Renal cortex interstitium (tissue), 11 donors: ENCODE results near the gene C5orf24. TPM values are rescaled to one million over a fixed set of nuclear protein-coding genes. Genes with fewer than 3 reads are reported as not detected.
"Not testable (repeated sequence)": the region's sequence is repeated elsewhere in the genome, so short reads cannot be mapped to it uniquely, and the experiment has no call there.

Source experiments
- DNase-seq, 11 donors: peaks; one replicate each; pipeline ENCODE4 v3.0.0-alpha.2; 2013; ENCODE audit warnings: low read depth in 9 of 11, low spot score in 4 of 11; ENCODE audit errors: extremely low read depth in 1 of 11
- polyA plus RNA-seq, 3 donors: library from polyadenylated mRNA; unstranded; fragments of 120-200 nt; gene quantifications; one replicate each; pipeline ENCODE4 v1.2.1, GENCODE V29; 2013; ENCODE audit not compliant: insufficient read length in 3 of 3

Gene C5orf24
- polyA plus RNA-seq, 3 donors = 90.8 to 112 (median 108) TPM

- DNase-seq = no peak
Observed at GRCh38 chr5:134844252-134844651, 1.5 kb upstream of the C5orf24 start.

- peak in 2 of 11 donors; percentile 84 to 87 for DNase-seq
Observed at GRCh38 chr5:134845335-134845851, 375 bp upstream of the C5orf24 start.

- peak in 3 of 11 donors; percentile 4 to 25 (median 13) for DNase-seq
Observed at GRCh38 chr5:134846641-134846960, 833 bp downstream of the C5orf24 start.

GRCh38 chr5:134849434-134849933, 3.7 kb downstream of the C5orf24 start:
- peak in 1 of 11 donors; percentile 17 for DNase-seq

GRCh38 chr5:134851307-134851923, 5.6 kb downstream of the C5orf24 start:
- DNase-seq = peak in 1 of 11 donors; percentile 6

- DNase-seq = not testable (repeated sequence)
Observed at GRCh38 chr5:134856465-134856864, 10.7 kb downstream of the C5orf24 start.

GRCh38 chr5:134857401-134857800, 11.6 kb downstream of the C5orf24 start:
- DNase-seq = no peak

- no peak for DNase-seq
Observed at GRCh38 chr5:134864707-134865106, 18.9 kb downstream of the C5orf24 start.

GRCh38 chr5:134873494-134873893, 27.7 kb downstream of the C5orf24 start:
- peak in 1 of 11 donors; percentile 5 for DNase-seq

- DNase-seq = peak; percentile 68 to 86 (median 81)
Observed at GRCh38 chr5:134873987-134874830, 28.4 kb downstream of the C5orf24 start, which contains the start of gene TXNDC15. TXNDC15 (plus strand) TSS chr5:134874371; CDS start chr5:134874428, 57 bp downstream.

- DNase-seq = peak in 9 of 11 donors; percentile 25 to 42 (median 30)
Observed at GRCh38 chr5:134874831-134875655, 29.3 kb downstream of the C5orf24 start.

GRCh38 chr5:134877159-134877558, 31.4 kb downstream of the C5orf24 start:
- no peak for DNase-seq

- no peak for DNase-seq
Observed at GRCh38 chr5:134878403-134878802, 32.6 kb downstream of the C5orf24 start.

GRCh38 chr5:134879456-134879855, 33.7 kb downstream of the C5orf24 start:
- no peak for DNase-seq

GRCh38 chr5:134880937-134881336, 35.2 kb downstream of the C5orf24 start:
- DNase-seq = not testable (repeated sequence)

GRCh38 chr5:134881711-134882110, 35.9 kb downstream of the C5orf24 start:
- not testable (repeated sequence) for DNase-seq

GRCh38 chr5:134887593-134888159, 41.9 kb downstream of the C5orf24 start:
- no peak for DNase-seq

GRCh38 chr5:134889335-134889734, 43.6 kb downstream of the C5orf24 start:
- no peak for DNase-seq

- DNase-seq = no peak
Observed at GRCh38 chr5:134891473-134891872, 45.7 kb downstream of the C5orf24 start.
